Osteocyte (in vitro differentiated cells): ENCODE data around the gene ARR3. TPM values are rescaled to one million over a fixed set of nuclear protein-coding genes. Genes with fewer than 3 reads are reported as not detected.
"Not testable (repeated sequence)": the region's sequence is repeated elsewhere in the genome, so short reads cannot be mapped to it uniquely, and the experiment has no call there.

Experiments
- DNase-seq: peaks from one replicate; pipeline ENCODE4 v3.0.0; 2021; ENCODE audit warnings: mixed read lengths; ENCODE audit not compliant: unreplicated experiment; ENCODE audit errors: extremely low spot score
- H3K27ac Mint-ChIP-seq: one replicate; pipeline ENCODE4 v1.8.0; 2021; ENCODE audit warnings: mild to moderate bottlenecking, mixed read lengths; ENCODE audit not compliant: unreplicated experiment
- H3K27me3 Mint-ChIP-seq: one replicate; pipeline ENCODE4 v1.8.0; 2021; ENCODE audit warnings: mixed read lengths; ENCODE audit not compliant: unreplicated experiment
- H3K36me3 Mint-ChIP-seq: one replicate; pipeline ENCODE4 v1.8.0; 2021; ENCODE audit warnings: mixed read lengths; ENCODE audit not compliant: unreplicated experiment
- H3K4me1 Mint-ChIP-seq: one replicate; pipeline ENCODE4 v1.8.0; 2021; ENCODE audit warnings: mixed read lengths; ENCODE audit not compliant: unreplicated experiment
- H3K4me3 Mint-ChIP-seq: one replicate; pipeline ENCODE4 v1.8.0; 2021; ENCODE audit warnings: mild to moderate bottlenecking, moderate library complexity, mixed read lengths; ENCODE audit not compliant: unreplicated experiment
- H3K9me3 Mint-ChIP-seq: one replicate; pipeline ENCODE4 v1.8.0; 2021; ENCODE audit warnings: mixed read lengths; ENCODE audit not compliant: unreplicated experiment
- CTCF ChIP-seq: fragments of 200-600 bp; sonication (generic); IDR thresholded peaks from 2 replicates; pipeline ENCODE4 v1.5.0; 2021; ENCODE audit warnings: antibody characterized with exemption, mild to moderate bottlenecking, moderate library complexity
- total RNA-seq: library from RNA; stranded (reverse); gene quantifications from 2 replicates; pipeline ENCODE4 v1.2.1, GENCODE V29; 2021

ARR3 gene
- total RNA-seq, 1 donor from 2014 or later = not detected

GRCh38 chrX:70234355-70234754 lies 33.8 kb upstream of the ARR3 start, which contains the start of gene AWAT1:
AWAT1 (plus strand) TSS chrX:70234655; CDS start chrX:70234696, 41 bp downstream.
- H3K4me3 Mint-ChIP-seq = no peak within 1 kb of the TSS
- no peaks in the 10 kb centered on the region for H3K4me1 Mint-ChIP-seq
- no peaks in the 10 kb centered on the region for H3K27me3 Mint-ChIP-seq
- no peak for TF ChIP-seq CTCF
- no peaks in the 10 kb centered on the region for H3K36me3 Mint-ChIP-seq
- no peak for DNase-seq
- peaks cover 2% of the 10 kb centered on the region for H3K9me3 Mint-ChIP-seq
- no peak within 1 kb of the TSS for H3K27ac Mint-ChIP-seq

- H3K9me3 Mint-ChIP-seq = peaks cover 11% of the 10 kb centered on the region
- no peak for DNase-seq
- no peak for TF ChIP-seq CTCF
- H3K4me3 Mint-ChIP-seq = no peak overlapping the region
- H3K27ac Mint-ChIP-seq = no peak overlapping the region
- H3K27me3 Mint-ChIP-seq = no peaks in the 10 kb centered on the region
- H3K4me1 Mint-ChIP-seq = no peaks in the 10 kb centered on the region
- no peaks in the 10 kb centered on the region for H3K36me3 Mint-ChIP-seq
Observed at GRCh38 chrX:70240751-70241150, 27.4 kb upstream of the ARR3 start.

GRCh38 chrX:70241501-70241900 lies 26.6 kb upstream of the ARR3 start:
- no peaks in the 10 kb centered on the region for H3K27me3 Mint-ChIP-seq
- peaks cover 11% of the 10 kb centered on the region for H3K9me3 Mint-ChIP-seq
- H3K4me1 Mint-ChIP-seq = no peaks in the 10 kb centered on the region
- no peaks in the 10 kb centered on the region for H3K36me3 Mint-ChIP-seq
- no peak for TF ChIP-seq CTCF
- DNase-seq = no peak
- no peak overlapping the region for H3K4me3 Mint-ChIP-seq
- H3K27ac Mint-ChIP-seq = no peak overlapping the region

GRCh38 chrX:70243601-70244000 lies 24.5 kb upstream of the ARR3 start:
- H3K4me3 Mint-ChIP-seq, H3K27me3 Mint-ChIP-seq, DNase-seq, H3K4me1 Mint-ChIP-seq, H3K27ac Mint-ChIP-seq, H3K36me3 Mint-ChIP-seq: not testable (repeated sequence)
- H3K9me3 Mint-ChIP-seq = peaks cover 11% of the 10 kb centered on the region

- no peak for DNase-seq
- no peaks in the 10 kb centered on the region for H3K27me3 Mint-ChIP-seq
- H3K9me3 Mint-ChIP-seq = peaks cover 7% of the 10 kb centered on the region
- TF ChIP-seq CTCF = no peak
- H3K36me3 Mint-ChIP-seq = no peaks in the 10 kb centered on the region
- no peak overlapping the region for H3K27ac Mint-ChIP-seq
- H3K4me3 Mint-ChIP-seq = no peak overlapping the region
- H3K4me1 Mint-ChIP-seq = no peaks in the 10 kb centered on the region
Observed at GRCh38 chrX:70244881-70245280, 23.3 kb upstream of the ARR3 start.

GRCh38 chrX:70247252-70247651 lies 20.9 kb upstream of the ARR3 start:
- Mint-ChIP-seq H3K27me3 (peaks cover 2% of the 10 kb centered on the region), H3K27ac (no peak overlapping the region), H3K4me3 (no peak overlapping the region), H3K9me3 (peaks cover 10% of the 10 kb centered on the region), H3K36me3 (peaks cover 2% of the 10 kb centered on the region), H3K4me1 (no peaks in the 10 kb centered on the region)
- DNase-seq = no peak
- TF ChIP-seq CTCF = no peak
